SU-DHL-6 (cell line): Measurements from ENCODE around the gene ODF2.
"Not testable (repeated sequence)": the region's sequence is repeated elsewhere in the genome, so short reads cannot be mapped to it uniquely, and the experiment has no call there.

Experiments used
- H2AFZ ChIP-seq: fragments of 200-600 bp; sonication (generic); 2 replicates; pipeline ENCODE4 v1.6.1; 2014; ENCODE audit warnings: low read depth, mild to moderate bottlenecking, moderate library complexity, mixed read lengths, antibody characterized with exemption, low read length; ENCODE audit not compliant: severe bottlenecking
- H3F3A ChIP-seq: fragments of 200-600 bp; shearing (Covaris generic); 2 replicates; pipeline ENCODE4 v1.6.0; 2016; ENCODE audit warnings: antibody characterized with exemption, mild to moderate bottlenecking; ENCODE audit not compliant: insufficient read depth
- H3K27ac ChIP-seq: fragments of 200-600 bp; sonication (generic); 2 replicates; pipeline ENCODE4 v1.5.1; 2016; ENCODE audit warnings: low read depth, mild to moderate bottlenecking, low read length, moderate library complexity, mixed read lengths
- H3K27me3 ChIP-seq: fragments of 200-600 bp; sonication (generic), shearing (Covaris generic); 2 replicates; pipeline ENCODE4 v1.6.0; 2014; ENCODE audit warnings: mild to moderate bottlenecking, low read length
- H3K36me3 ChIP-seq: fragments of 200-600 bp; sonication (generic); 2 replicates; pipeline ENCODE4 v1.6.1; 2014; ENCODE audit warnings: mild to moderate bottlenecking, low read length, mixed read lengths
- H3K4me2 ChIP-seq: fragments of 300-600, 200-600 bp; shearing (Covaris generic), sonication (generic); 2 replicates; pipeline ENCODE4 v1.6.0; 2014; ENCODE audit warnings: low read length, low read depth, mild to moderate bottlenecking; ENCODE audit not compliant: poor library complexity, severe bottlenecking
- H3K4me3 ChIP-seq: fragments of 200-600 bp; sonication (generic); 2 replicates; pipeline ENCODE4 v1.5.1; 2014; ENCODE audit warnings: antibody characterized with exemption, low read length, mild to moderate bottlenecking, mixed read lengths; ENCODE audit not compliant: insufficient read depth, poor library complexity, severe bottlenecking
- H3K79me2 ChIP-seq: fragments of 200-600 bp; sonication (generic); 2 replicates; pipeline ENCODE4 v1.6.1; 2014; ENCODE audit warnings: mild to moderate bottlenecking, low read length, moderate library complexity; ENCODE audit not compliant: insufficient read depth
- H3K9ac ChIP-seq: fragments of 200-600 bp; sonication (generic); 2 replicates; pipeline ENCODE4 v1.7.0; 2014; ENCODE audit warnings: mild to moderate bottlenecking, low read length
- H3K9me2 ChIP-seq: fragments of 200-600 bp; sonication (generic); replicated peaks from 2 replicates; pipeline ENCODE4 v1.6.1; 2014; ENCODE audit warnings: low read length; ENCODE audit not compliant: insufficient read depth
- H3K9me3 ChIP-seq: fragments of 200-600 bp; sonication (generic); 2 replicates; pipeline ENCODE4 v1.6.1; 2014; ENCODE audit warnings: low read length, mixed read lengths; ENCODE audit not compliant: insufficient read depth
- H4K20me1 ChIP-seq: fragments of 200-600 bp; sonication (generic); 2 replicates; pipeline ENCODE4 v1.6.1; 2014; ENCODE audit warnings: low read depth, mild to moderate bottlenecking, antibody characterized with exemption, low read length, moderate library complexity, mixed read lengths
- CTCF ChIP-seq: fragments of 200-600 bp; sonication (generic); IDR thresholded peaks from one replicate; pipeline ENCODE4 v1.5.1; 2017; ENCODE audit warnings: antibody characterized with exemption, mild to moderate bottlenecking, low read length, moderate library complexity; ENCODE audit not compliant: insufficient read depth, poor library complexity, severe bottlenecking
- EZH2phosphoT487 ChIP-seq: fragments of 200-600 bp; sonication (generic), shearing (Covaris generic); conservative IDR thresholded peaks from 2 replicates; pipeline ENCODE4 v1.6.1; 2018; ENCODE audit warnings: mild to moderate bottlenecking, antibody characterized with exemption, low read length, moderate library complexity, mixed read lengths

The ODF2 gene

GRCh38 chr9:128420060-128420650, 35.7 kb upstream of the ODF2 start:
- Histone ChIP-seq H2AFZ (peak overlapping the region; percentile 100), H3K9ac (peak overlapping the region; percentile 64), H3K9me3 (no peaks in the 10 kb centered on the region), H3K36me3 (no peaks in the 10 kb centered on the region), H3K4me3 (peak overlapping the region; percentile 90), H3K79me2 (no peaks in the 10 kb centered on the region), H3F3A (no peaks in the 10 kb centered on the region), H3K4me2 (peak overlapping the region; percentile 95), H3K9me2 (no peaks in the 10 kb centered on the region), H4K20me1 (no peaks in the 10 kb centered on the region), H3K27ac (no peak overlapping the region), H3K27me3 (no peaks in the 10 kb centered on the region)
- TF ChIP-seq CTCF: peak; percentile 96
- TF ChIP-seq EZH2phosphoT487: no peak

GRCh38 chr9:128420651-128421481, 34.9 kb upstream of the ODF2 start, which contains the start of gene CERCAM:
TSS of gene CERCAM (plus strand) at chr9:128420857. CDS start at chr9:128420878, 21 bp downstream.
- Histone ChIP-seq H3F3A (no peaks in the 10 kb centered on the region), H3K4me3 (peak within 1 kb of the TSS; percentile 90), H3K4me2 (peak within 1 kb of the TSS; percentile 95), H3K27ac (no peak within 1 kb of the TSS), H3K27me3 (no peaks in the 10 kb centered on the region), H3K9ac (peak within 1 kb of the TSS; percentile 64), H2AFZ (peak within 1 kb of the TSS; percentile 100), H3K36me3 (no peaks in the 10 kb centered on the region), H3K9me2 (no peaks in the 10 kb centered on the region), H4K20me1 (no peaks in the 10 kb centered on the region), H3K9me3 (no peaks in the 10 kb centered on the region), H3K79me2 (no peaks in the 10 kb centered on the region)
- no peak for TF ChIP-seq CTCF
- no peak for TF ChIP-seq EZH2phosphoT487

GRCh38 chr9:128421482-128421996, 34.3 kb upstream of the ODF2 start:
- Histone ChIP-seq H3K9me2 (no peaks in the 10 kb centered on the region), H3K9ac (no peak overlapping the region), H2AFZ (no peak overlapping the region)

GRCh38 chr9:128422022-128422782, 33.6 kb upstream of the ODF2 start:
- not testable (repeated sequence) for H3K79me2 ChIP-seq, H3K9ac ChIP-seq, H3F3A ChIP-seq, H3K27ac ChIP-seq, H3K9me2 ChIP-seq, H2AFZ ChIP-seq, H3K36me3 ChIP-seq, H3K9me3 ChIP-seq, H3K4me2 ChIP-seq, H4K20me1 ChIP-seq, H3K27me3 ChIP-seq, H3K4me3 ChIP-seq

More at GRCh38 chr9:128421482-128421996, 34.3 kb upstream of the ODF2 start:
- no peaks in the 10 kb centered on the region for H3K36me3 ChIP-seq
- H3K4me3 ChIP-seq: no peak overlapping the region
- no peaks in the 10 kb centered on the region for H3K9me3 ChIP-seq
- H3K4me2 ChIP-seq: peak overlapping the region; percentile 95
- TF ChIP-seq CTCF (no peak), EZH2phosphoT487 (no peak)
- no peaks in the 10 kb centered on the region for H3K27me3 ChIP-seq
- H3K79me2 ChIP-seq: no peaks in the 10 kb centered on the region
- no peaks in the 10 kb centered on the region for H3F3A ChIP-seq
- H4K20me1 ChIP-seq: no peaks in the 10 kb centered on the region
- no peak overlapping the region for H3K27ac ChIP-seq
